IMR-90 (cell line): ENCODE measurements around the gene MICU1. TPM values are rescaled to one million over a fixed set of nuclear protein-coding genes. Genes with fewer than 3 reads are reported as not detected.

Experiments used
- ATAC-seq: fragments of 200-7000 bp; cut with Tn5 transposase; 2 replicates; pipeline ENCODE4 v1.9.1; 2020; ENCODE audit warnings: low read depth, mild to moderate bottlenecking, moderate library complexity
- BruUV-seq: library from RNA; stranded (reverse); fragments of 400-500 nt; replicated peaks from 2 replicates; lab custom pipeline; 2021; lab: Mats Ljungman, UMichigan
- CTCF ChIA-PET: fragments of 300-600 bp; formaldehyde crosslinking; extraction: SDS; loops from one replicate; lab custom pipeline; 2021; ENCODE audit warnings: antibody characterized with exemption; lab: Yijun Ruan, JAX
- POLR2A ChIA-PET: fragments of 300-600 bp; sonication (Branson Sonifier 250); formaldehyde crosslinking; loops from one replicate; lab custom pipeline; 2022; ENCODE audit warnings: antibody characterized with exemption; ENCODE audit not compliant: unreplicated experiment; lab: Charles Lee
- DNase-seq: peaks from one replicate; pipeline ENCODE4 v3.0.0; 2013
- H2AFZ ChIP-seq: replicated peaks from 2 replicates; pipeline ENCODE3; 2013; ENCODE audit warnings: low read length, mild to moderate bottlenecking; ENCODE audit not compliant: poor library complexity
- H2AK5ac ChIP-seq: 2 replicates; pipeline ENCODE4 v1.6.1; 2013; ENCODE audit warnings: low read depth, low read length, inconsistent platforms
- H2AK9ac ChIP-seq: replicated peaks from 2 replicates; pipeline ENCODE3; 2013; ENCODE audit warnings: mild to moderate bottlenecking, low read depth, low read length, moderate library complexity; ENCODE audit not compliant: poor library complexity
- H2BK120ac ChIP-seq: 2 replicates; pipeline ENCODE4 v1.6.1; 2013; ENCODE audit warnings: low read depth, low read length, inconsistent platforms
- H2BK15ac ChIP-seq: 3 replicates; pipeline ENCODE4 v1.6.1; 2013; ENCODE audit warnings: low read depth, low read length, inconsistent platforms
- H2BK20ac ChIP-seq: 2 replicates; pipeline ENCODE4 v1.6.1; 2013; ENCODE audit warnings: low read depth, mild to moderate bottlenecking, inconsistent platforms, low read length, moderate library complexity
- H2BK5ac ChIP-seq: 2 replicates; pipeline ENCODE4 v1.6.1; 2013; ENCODE audit warnings: mild to moderate bottlenecking, low read depth, low read length, inconsistent platforms; ENCODE audit not compliant: poor library complexity, severe bottlenecking
- H3K14ac ChIP-seq: replicated peaks from 2 replicates; pipeline ENCODE4 v1.6.1; 2013; ENCODE audit warnings: low read depth, low read length, inconsistent platforms
- H3K18ac ChIP-seq: 2 replicates; pipeline ENCODE4 v1.6.1; 2013; ENCODE audit warnings: low read depth, low read length, control low read depth
- H3K23ac ChIP-seq: 2 replicates; pipeline ENCODE4 v1.6.1; 2013; ENCODE audit warnings: low read depth, low read length, inconsistent platforms
- H3K27ac ChIP-seq: 2 replicates; pipeline ENCODE4 v1.5.1; 2013; ENCODE audit warnings: mild to moderate bottlenecking, control low read depth, low read length; ENCODE audit not compliant: insufficient read depth
- H3K27me3 ChIP-seq: 2 replicates; pipeline ENCODE4 v1.6.1; 2013; ENCODE audit warnings: low read length; ENCODE audit not compliant: control insufficient read depth, insufficient read depth
- H3K36me3 ChIP-seq: 2 replicates; pipeline ENCODE4 v1.6.1; 2013; ENCODE audit warnings: low read length, mixed read lengths; ENCODE audit not compliant: control insufficient read depth, insufficient read depth
- H3K4ac ChIP-seq: 2 replicates; pipeline ENCODE4 v1.6.1; 2013; ENCODE audit warnings: low read depth, low read length, inconsistent platforms
- H3K4me1 ChIP-seq: 2 replicates; pipeline ENCODE4 v1.6.1; 2013; ENCODE audit warnings: low read length, mixed read lengths; ENCODE audit not compliant: control insufficient read depth, insufficient read depth
- H3K4me2 ChIP-seq: 2 replicates; pipeline ENCODE4 v1.6.1; 2013; ENCODE audit warnings: low read depth, mild to moderate bottlenecking, control low read depth, low read length, moderate library complexity
- H3K4me3 ChIP-seq: 2 replicates; pipeline ENCODE4 v1.5.1; 2013; ENCODE audit warnings: low read depth, mild to moderate bottlenecking, control low read depth, low read length, moderate library complexity; ENCODE audit not compliant: insufficient read depth
- H3K56ac ChIP-seq: 2 replicates; pipeline ENCODE4 v1.6.1; 2013; ENCODE audit warnings: low read length, inconsistent platforms; ENCODE audit not compliant: insufficient read depth; ENCODE audit errors: extremely low read depth
- H3K79me1 ChIP-seq, 2 experiments: 2 replicates each; pipeline ENCODE4 v1.6.1; 2013; ENCODE audit warnings: low read length in 2 of 2, inconsistent platforms in 1 of 2, low read depth in 1 of 2
- H3K9ac ChIP-seq: 2 replicates; pipeline ENCODE4 v1.6.1; 2013; ENCODE audit warnings: low read depth, low read length, control low read depth
- H3K9me1 ChIP-seq: 2 replicates; pipeline ENCODE4 v1.6.1; 2013; ENCODE audit warnings: low read length, inconsistent platforms; ENCODE audit not compliant: insufficient read depth
- H3K9me3 ChIP-seq: 2 replicates; pipeline ENCODE4 v1.6.1; 2013; ENCODE audit warnings: low read length; ENCODE audit not compliant: control insufficient read depth, insufficient read depth
- H4K20me1 ChIP-seq: 2 replicates; pipeline ENCODE4 v1.6.1; 2013; ENCODE audit warnings: low read length, inconsistent platforms; ENCODE audit not compliant: insufficient read depth
- H4K5ac ChIP-seq: 2 replicates; pipeline ENCODE4 v1.6.1; 2013; ENCODE audit warnings: mild to moderate bottlenecking, low read depth, low read length, control low read depth
- H4K8ac ChIP-seq, 2 experiments: 2 replicates each; pipeline ENCODE4 v1.6.1; 2013; ENCODE audit warnings: low read depth in 2 of 2, low read length in 2 of 2, control low read depth in 1 of 2, inconsistent platforms in 1 of 2
- H4K91ac ChIP-seq: 2 replicates; pipeline ENCODE4 v1.6.1; 2013; ENCODE audit warnings: low read depth, low read length, inconsistent platforms; ENCODE audit not compliant: insufficient read depth
- CTCF ChIP-seq: conservative IDR thresholded peaks from 2 replicates; pipeline ENCODE4 v1.5.1; 2012; ENCODE audit warnings: mild to moderate bottlenecking, low read depth, low read length, improper control_type of control experiment
- RAD21 ChIP-seq: IDR thresholded peaks from 2 replicates; pipeline ENCODE4 v1.6.1; 2012; ENCODE audit warnings: low read length, improper control_type of control experiment
- SMC3 ChIP-seq: fragments of 150-350 bp; IDR thresholded peaks from 2 replicates; pipeline ENCODE4 v1.6.1; 2016; ENCODE audit warnings: low read depth, mild to moderate bottlenecking, antibody characterized with exemption, low read length, moderate library complexity
- USF2 ChIP-seq: fragments of 150-350 bp; IDR thresholded peaks from 2 replicates; pipeline ENCODE4 v1.6.1; 2017; ENCODE audit warnings: mild to moderate bottlenecking, antibody characterized with exemption, low read length, low read depth
- WGBS, 2 experiments: methylation state at CpG; one replicate each; pipeline versions ENCODE4 v1.1.5 to v1.1.7; 2013; ENCODE audit warnings: missing lambda C conversion rate in 2 of 2; ENCODE audit not compliant: insufficient read length in 1 of 2; ENCODE audit errors: extremely low coverage in 2 of 2; 5-methylcytosine and 5-hydroxymethylcytosine counted together
- dilution Hi-C: fragments of 300-500 bp; cut with HindIII; formaldehyde crosslinking; loops from one replicate; pipeline ENCODE4 v1.14.3; 2018; ENCODE audit warnings: low sequenced_read_pairs; ENCODE audit not compliant: unreplicated experiment
- in situ Hi-C: fragments of 300-500 bp; cut with MboI; formaldehyde crosslinking; loops from 3 replicates; pipeline ENCODE4 v1.14.3; 2019; ENCODE audit warnings: low sequenced_read_pairs, inconsistent platforms, mixed read lengths
- intact Hi-C: fragments of 100-400 bp; cut with micrococcal nuclease; formaldehyde crosslinking; loops from 2 replicates; pipeline ENCODE4 v1.10.0; 2022
- polyA plus RNA-seq, 3 experiments: library from polyadenylated mRNA; depleted of rRNA; stranded (reverse); fragments of >200 nt; gene quantifications; 2 replicates each; pipeline ENCODE4 v1.2.3, GENCODE V29; 2012; ENCODE audit warnings: low replicate concordance in 1 of 3
- total RNA-seq: library from RNA; depleted of rRNA; stranded (reverse); fragments of >200 nt; gene quantifications from 2 replicates; pipeline ENCODE4 v1.2.3, GENCODE V29; 2012

MICU1 gene
- total and polyA plus RNA-seq, 2 of the 4 experiments (the other 2 are of a cell fraction) = 43.6 to 44.7 TPM

DNA sequence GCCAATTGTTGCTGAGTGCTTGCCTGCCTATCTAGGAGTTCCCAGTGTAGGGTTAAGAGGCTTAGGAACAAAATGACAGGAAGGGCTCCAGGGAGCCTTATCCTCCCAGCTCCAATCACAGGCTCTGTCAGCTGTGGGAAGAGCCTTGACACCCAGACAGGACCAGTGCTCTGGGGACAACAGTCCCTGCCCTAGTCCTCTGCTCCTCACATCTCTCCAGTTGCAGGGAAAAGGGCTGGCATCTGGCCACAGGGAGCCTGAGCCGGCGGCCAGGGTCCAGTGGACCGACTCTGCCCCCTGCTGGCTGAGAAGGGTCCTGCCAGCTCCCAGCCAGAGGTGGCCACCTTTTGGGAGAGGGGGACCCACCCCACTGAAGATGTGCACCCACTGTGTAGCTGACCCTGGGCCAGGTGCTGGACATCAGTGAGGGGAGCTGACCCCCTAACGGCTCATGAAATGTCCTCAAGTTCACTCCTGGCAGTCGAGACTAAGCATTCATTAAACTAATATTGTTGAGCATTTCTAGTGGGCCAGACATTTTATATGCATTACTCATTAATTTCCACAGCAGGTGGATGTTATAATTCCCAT lies 288.7 kb downstream of the MICU1 start:
- Histone ChIP-seq H3K27ac (no peak overlapping the region), H3K9me3 (no peaks in the 10 kb centered on the region), H4K20me1 (peaks cover 11% of the 10 kb centered on the region), H3K14ac (no peak overlapping the region; the same call in 1 of the 2 replicates), H2BK5ac (no peak overlapping the region), H2AK5ac (peak overlapping the region; percentile 40; the same call in 1 of the 2 replicates), H2BK20ac (no peak overlapping the region), H3K27me3 (no peaks in the 10 kb centered on the region), H3K9ac (no peak overlapping the region), H2BK15ac (no peak overlapping the region), H3K4me3 (no peak overlapping the region), H4K91ac (no peak overlapping the region), H3K56ac (no peak overlapping the region), H3K79me1 (peaks cover 0 to 16% of the 10 kb centered on the region in 2 experiments; a peak in 1 of 4 replicates), H3K4ac (peak overlapping the region; percentile 74), H4K8ac (no peak overlapping the region), H3K36me3 (peaks cover 49% of the 10 kb centered on the region), H2AFZ (no peak overlapping the region), H3K4me2 (no peak overlapping the region), H2AK9ac (no peak overlapping the region), H3K23ac (no peak overlapping the region), H3K9me1 (no peaks in the 10 kb centered on the region; the same call in 1 of the 2 replicates), H3K4me1 (peaks cover 17% of the 10 kb centered on the region), H3K18ac (no peak overlapping the region), H4K5ac (no peak overlapping the region), H2BK120ac (peak overlapping the region; percentile 51; the same call in 1 of the 2 replicates)
- POLR2A ChIA-PET = no interaction called here
- intact Hi-C loops = loop anchor here (1.0 kb wide), 1 partner anchor 63 kb away; no protein-coding TSS in a partner anchor
- 0% methylated on average over 1 of the region's 5 CpGs; no CpG with 5 or more reads in 1 of the 2 experiments for WGBS, 2 experiments
- TF ChIP-seq CTCF (peak; percentile 88), RAD21 (peak; percentile 91), SMC3 (peak; percentile 87), USF2 (no peak)
- no TSS peak for BruUV-seq
- CTCF ChIA-PET = interaction anchor here (0.8 to 1.2 kb wide), 4 partner anchors 12 to 288 kb away, joined by 3 to 8 read pairs (median 4); no protein-coding TSS in a partner anchor
- DNase-seq (peak; percentile 53), ATAC-seq (peak; percentile 73)
- in situ Hi-C loops = loop anchor here (10.0 kb wide), 3 partner anchors 92 to 282 kb away; no protein-coding TSS in a partner anchor
- dilution Hi-C loops = no loop called here
